GM21367 (cell line): ENCODE measurements around the gene TIGD6.
"Not testable (repeated sequence)": the region's sequence is repeated elsewhere in the genome, so short reads cannot be mapped to it uniquely, and the experiment has no call there.

Experiments used
- ATAC-seq: cut with Tn5 transposase; IDR thresholded peaks from one replicate; pipeline ENCODE4 v1.9.1; 2021; ENCODE audit not compliant: unreplicated experiment

The TIGD6 gene

GRCh38 chr5:149943177-149943949, 57.1 kb downstream of the TIGD6 start:
- ATAC-seq: not testable (repeated sequence)
